HepG2 (cell line): ENCODE results near the gene CPA2. TPM values are rescaled to one million over a fixed set of nuclear protein-coding genes. Genes with fewer than 3 reads are reported as not detected.

Experiments used
- ATAC-seq: fragments of 200-7000 bp; cut with Tn5 transposase; 3 replicates; pipeline ENCODE4 v1.9.1; 2020; ENCODE audit warnings: mild to moderate bottlenecking, moderate library complexity
- BruUV-seq: library from RNA; stranded (reverse); fragments of 400-500 nt; replicated peaks from 2 replicates; lab custom pipeline; 2021; lab: Mats Ljungman, UMichigan
- CTCF ChIA-PET: fragments of 300-600 bp; formaldehyde crosslinking; extraction: SDS; loops from one replicate; lab custom pipeline; 2021; ENCODE audit warnings: low total read pairs, inconsistent platforms, low intra/inter-chr PET ratio; lab: Yijun Ruan, JAX
- POLR2A ChIA-PET: fragments of 350-600 bp; sonication (Branson Sonifier 250); formaldehyde crosslinking; loops from one replicate; lab custom pipeline; 2020; ENCODE audit warnings: antibody characterized with exemption, inconsistent platforms; lab: Yijun Ruan, JAX
- DNase-seq: peaks from one replicate; pipeline ENCODE4 v3.0.0-alpha.2; 2015; ENCODE audit warnings: low spot score
- FAIRE-seq: peaks from 3 replicates; lab custom pipeline; 2011; peaks lifted over from hg19 to GRCh38; lab: Jason Lieb, UNC
- H2AFZ ChIP-seq: one replicate; pipeline ENCODE4 v1.6.1; 2011; ENCODE audit warnings: low read length, inconsistent platforms
- H3K27ac ChIP-seq: fragments of 300-600 bp; 3 replicates; pipeline ENCODE4 v1.8.0; 2011; ENCODE audit warnings: mixed run types, mild to moderate bottlenecking, mixed read lengths, low read length, inconsistent platforms; ENCODE audit not compliant: insufficient read depth; ENCODE audit errors: extremely low read length
- H3K27me3 ChIP-seq, 2 experiments: fragments of 200-600 bp in 1 of 2; 2 replicates in 1 of 2; 3 replicates in 1 of 2; pipeline versions ENCODE4 v1.6.0 to v1.8.0; 2011; ENCODE audit warnings: low read length in 2 of 2, mild to moderate bottlenecking in 2 of 2, moderate library complexity in 2 of 2, inconsistent platforms in 1 of 2; ENCODE audit not compliant: insufficient read depth in 2 of 2, control insufficient read depth in 1 of 2
- H3K36me3 ChIP-seq, 2 experiments: fragments of 200-600 bp in 1 of 2; replicated peaks in 1 of 2; 2 replicates in 1 of 2; 3 replicates in 1 of 2; pipeline versions ENCODE4 v1.5.1 to v1.8.0; 2011; ENCODE audit warnings: low read length in 2 of 2, inconsistent platforms in 1 of 2; ENCODE audit not compliant: insufficient read depth in 2 of 2, control insufficient read depth in 1 of 2
- H3K4me1 ChIP-seq: 2 replicates; pipeline ENCODE4 v1.5.1; 2012; ENCODE audit warnings: low read length, inconsistent platforms; ENCODE audit not compliant: insufficient read depth
- H3K4me2 ChIP-seq: 2 replicates; pipeline ENCODE4 v1.6.0; 2011; ENCODE audit warnings: low read depth, low read length, inconsistent platforms
- H3K4me3 ChIP-seq, 3 experiments: fragments of 200-600 bp in 1 of 3; sonication (generic), shearing (Covaris generic) in 1 of 3; replicated peaks in 1 of 3; 2 replicates each; pipeline ENCODE4 v1.5.1; 2011 to 2016; ENCODE audit warnings: low read length in 3 of 3, inconsistent platforms in 2 of 3, low read depth in 2 of 3, mild to moderate bottlenecking in 2 of 3, control low read depth in 1 of 3, mixed read lengths in 1 of 3; ENCODE audit not compliant: insufficient read depth in 1 of 3
- H3K79me2 ChIP-seq: one replicate; pipeline ENCODE4 v1.6.1; 2011; ENCODE audit warnings: low read length, inconsistent platforms; ENCODE audit not compliant: insufficient read depth
- H3K9ac ChIP-seq: 2 replicates; pipeline ENCODE4 v1.6.0; 2011; ENCODE audit warnings: mild to moderate bottlenecking, low read depth, low read length, inconsistent platforms; ENCODE audit not compliant: insufficient read depth
- H3K9me3 ChIP-seq: 2 replicates; pipeline ENCODE4 v1.5.1; 2012; ENCODE audit warnings: mild to moderate bottlenecking, low read length
- H4K20me1 ChIP-seq: 2 replicates; pipeline ENCODE4 v1.6.0; 2011; ENCODE audit warnings: inconsistent platforms, mild to moderate bottlenecking, low read length, moderate library complexity; ENCODE audit not compliant: insufficient read depth
- FUBP1 ChIP-seq: sonication (generic); formaldehyde crosslinking; IDR thresholded peaks from 2 replicates; pipeline ENCODE4 v1.5.1; 2020; ENCODE audit warnings: missing genetic modification reagents, mild to moderate bottlenecking, borderline replicate concordance
- GFI1 ChIP-seq: sonication (generic); formaldehyde crosslinking; IDR thresholded peaks from 2 replicates; pipeline ENCODE4 v1.5.0; 2020; ENCODE audit warnings: missing genetic modification reagents, mild to moderate bottlenecking, borderline replicate concordance
- GTF2F1 ChIP-seq: fragments of 150-350 bp; IDR thresholded peaks from 2 replicates; pipeline ENCODE4 v1.6.1; 2014; ENCODE audit warnings: low read length
- IKZF5 ChIP-seq: IDR thresholded peaks from 2 replicates; pipeline ENCODE4 v1.6.1; 2018; ENCODE audit warnings: missing genetic modification reagents, mild to moderate bottlenecking, missing compliant biosample characterization
- IRF9 ChIP-seq: sonication (generic); formaldehyde crosslinking; IDR thresholded peaks from 2 replicates; pipeline ENCODE4 v1.8.0; 2022; ENCODE audit warnings: missing genetic modification reagents, mild to moderate bottlenecking, borderline replicate concordance
- KAT8 ChIP-seq: IDR thresholded peaks from 2 replicates; pipeline ENCODE4 v1.6.1; 2016; ENCODE audit warnings: missing genetic modification reagents, missing compliant biosample characterization
- KDM6A ChIP-seq: IDR thresholded peaks from 2 replicates; pipeline ENCODE4 v1.6.1; 2016; ENCODE audit warnings: low read depth
- NONO ChIP-seq, 2 experiments: fragments of 450-650 bp in 1 of 2; sonication (generic) in 1 of 2; formaldehyde crosslinking in 1 of 2; IDR thresholded peaks in 1 of 2; conservative IDR thresholded peaks in 1 of 2; 2 replicates each; pipeline versions ENCODE4 v1.6.1 to v1.8.0; 2017 to 2022; ENCODE audit warnings: mild to moderate bottlenecking in 1 of 2, missing genetic modification reagents in 1 of 2, moderate library complexity in 1 of 2
- STAG1 ChIP-seq: sonication (generic); formaldehyde crosslinking; IDR thresholded peaks from 2 replicates; pipeline ENCODE4 v1.4.0; 2020; ENCODE audit warnings: missing genetic modification reagents
- ZBTB39 ChIP-seq: sonication (generic); formaldehyde crosslinking; IDR thresholded peaks from 2 replicates; pipeline ENCODE4 v1.5.0; 2020; ENCODE audit warnings: missing genetic modification reagents
- ZFP41 ChIP-seq: sonication (generic); formaldehyde crosslinking; IDR thresholded peaks from 2 replicates; pipeline ENCODE4 v1.4.0; 2020; ENCODE audit warnings: mild to moderate bottlenecking, missing genetic modification reagents, borderline replicate concordance
- ZNF230 ChIP-seq: sonication (generic); formaldehyde crosslinking; IDR thresholded peaks from 2 replicates; pipeline ENCODE4 v1.4.0; 2020; ENCODE audit warnings: mild to moderate bottlenecking, missing genetic modification reagents
- ZNF432 ChIP-seq: sonication (generic); formaldehyde crosslinking; IDR thresholded peaks from 2 replicates; pipeline ENCODE4 v1.5.0; 2020; ENCODE audit warnings: missing genetic modification reagents, mild to moderate bottlenecking, borderline replicate concordance
- ZNF513 ChIP-seq: sonication (generic); formaldehyde crosslinking; conservative IDR thresholded peaks from 2 replicates; pipeline ENCODE4 v1.5.0; 2020; ENCODE audit warnings: missing genetic modification reagents
- ZNF577 ChIP-seq: sonication (generic); formaldehyde crosslinking; IDR thresholded peaks from 2 replicates; pipeline ENCODE4 v1.4.0; 2020; ENCODE audit warnings: mild to moderate bottlenecking, low read depth, missing genetic modification reagents, borderline replicate concordance
- WGBS: methylation state at CpG from one replicate; pipeline ENCODE4 v1.1.6; 2017; ENCODE audit warnings: low lambda C conversion rate; 5-methylcytosine and 5-hydroxymethylcytosine counted together
- in situ Hi-C: cut with HindIII; loops from 2 replicates; pipeline ENCODE4 v1.10.0; 2017; ENCODE audit warnings: low pct_unique_long_range_greater_than_20kb; ENCODE audit not compliant: extremely low pct_ligation_motif_present
- intact Hi-C: fragments of 100-400 bp; cut with micrococcal nuclease; formaldehyde crosslinking; loops from one replicate; pipeline ENCODE4 v1.10.0; 2022; ENCODE audit not compliant: unreplicated experiment
- polyA plus RNA-seq, 8 experiments: library from polyadenylated mRNA; depleted of rRNA in 3 of 8; stranded (reverse) in 7 of 8; unstranded in 1 of 8; fragments of >200 nt; fragmentation: Illumina TruSeq in 4 of 8; extraction: Trizol in 4 of 8; gene quantifications; 2 replicates each; pipeline versions ENCODE4 v1.2.1 to v1.2.3, GENCODE V29; 2011 to 2016; ENCODE audit warnings: low read depth in 4 of 8, missing spikeins in 1 of 8, mixed read lengths in 1 of 8; ENCODE audit not compliant: insufficient read depth in 1 of 8
- total RNA-seq, 5 experiments: library from RNA; depleted of rRNA; stranded (reverse); fragments of >200 nt; fragmentation: Illumina TruSeq; extraction: Trizol; gene quantifications; 2 replicates each; pipeline ENCODE4 v1.2.3, GENCODE V29; 2016; ENCODE audit warnings: low read depth in 1 of 5

Gene CPA2
- total and polyA plus RNA-seq, 2 of the 13 experiments (the other 11 are each of a cell fraction or from before 2014, with no cell fraction given) = not detected

GRCh38 chr7:130303127-130303526 lies 36.5 kb downstream of the CPA2 start (continued):
- TF ChIP-seq IKZF5 = no peak
- no peak for TF ChIP-seq FUBP1 (CRISPR knock-in tag)

- FAIRE-seq (no peak), DNase-seq (no peak), ATAC-seq (no peak)
- Histone ChIP-seq H3K27ac (no peak overlapping the region), H3K36me3 (no peaks in the 10 kb centered on the region), H3K9ac (no peak overlapping the region), H3K4me3 (no peak overlapping the region), H4K20me1 (no peaks in the 10 kb centered on the region), H2AFZ (no peak overlapping the region), H3K4me2 (no peak overlapping the region), H3K9me3 (no peaks in the 10 kb centered on the region), H3K4me1 (peaks cover 7% of the 10 kb centered on the region), H3K27me3 (peaks cover 1 to 21% of the 10 kb centered on the region in 2 experiments; a peak in 2 of 5 replicates), H3K79me2 (no peaks in the 10 kb centered on the region)
- intact Hi-C loops = no loop called here
- ChIA-PET POLR2A (no interaction called here), CTCF (no interaction called here)
- no TSS peak for BruUV-seq
- in situ Hi-C loops = no loop called here
- TF ChIP-seq ZBTB39 = no peak
- TF ChIP-seq NONO (IDR thresholded peaks at IDR 0.05) = no peak
- no peak for TF ChIP-seq NONO (CRISPR knock-in tag; conservative IDR thresholded peaks at IDR 0.05)
- TF ChIP-seq KAT8 (CRISPR knock-in tag) = no peak
- no peak for TF ChIP-seq GFI1 (CRISPR knock-in tag)
- TF ChIP-seq ZFP41 (CRISPR knock-in tag) = no peak
- no peak for TF ChIP-seq KDM6A (CRISPR knock-in tag)
- TF ChIP-seq ZNF230 (CRISPR knock-in tag) = no peak
- no peak for TF ChIP-seq STAG1
- no peak for TF ChIP-seq IRF9 (CRISPR knock-in tag)
- TF ChIP-seq GTF2F1 = no peak
- TF ChIP-seq ZNF432 = no peak
- no peak for TF ChIP-seq ZNF577 (CRISPR knock-in tag)
- TF ChIP-seq ZNF513 (CRISPR knock-in tag) = no peak
- WGBS = 35% methylated on average over 5 of the region's 5 CpGs
These were observed 36.9 kb downstream of the CPA2 start for GRCh38 chr7:130303551-130303950.
